Measurements from ENCODE around the gene CPXM2.

GRCh38 chr10:123798856-123799255 lies 92.8 kb downstream of the CPXM2 start:
- no peak for TF ChIP-seq SMARCA5 (IDR thresholded peaks at IDR 0.05)
- TF ChIP-seq LARP7 (IDR thresholded peaks at IDR 0.05): no peak
- no peak for TF ChIP-seq JUND (IDR thresholded peaks at IDR 0.05; ENCODE audit: low read depth, low read length)
- no peak for TF ChIP-seq REST (IDR thresholded peaks at IDR 0.05; ENCODE audit: low read depth, low read length)
- no peak for TF ChIP-seq GABPA (IDR thresholded peaks at IDR 0.05; ENCODE audit: low read depth)
- no peak for TF ChIP-seq POLR2A (IDR thresholded peaks at IDR 0.05; ENCODE audit: low read depth, low read length)
- no peak for TF ChIP-seq TCF12 (IDR thresholded peaks at IDR 0.05; ENCODE audit: low read depth, low read length)
- TF ChIP-seq, protein P1, sequence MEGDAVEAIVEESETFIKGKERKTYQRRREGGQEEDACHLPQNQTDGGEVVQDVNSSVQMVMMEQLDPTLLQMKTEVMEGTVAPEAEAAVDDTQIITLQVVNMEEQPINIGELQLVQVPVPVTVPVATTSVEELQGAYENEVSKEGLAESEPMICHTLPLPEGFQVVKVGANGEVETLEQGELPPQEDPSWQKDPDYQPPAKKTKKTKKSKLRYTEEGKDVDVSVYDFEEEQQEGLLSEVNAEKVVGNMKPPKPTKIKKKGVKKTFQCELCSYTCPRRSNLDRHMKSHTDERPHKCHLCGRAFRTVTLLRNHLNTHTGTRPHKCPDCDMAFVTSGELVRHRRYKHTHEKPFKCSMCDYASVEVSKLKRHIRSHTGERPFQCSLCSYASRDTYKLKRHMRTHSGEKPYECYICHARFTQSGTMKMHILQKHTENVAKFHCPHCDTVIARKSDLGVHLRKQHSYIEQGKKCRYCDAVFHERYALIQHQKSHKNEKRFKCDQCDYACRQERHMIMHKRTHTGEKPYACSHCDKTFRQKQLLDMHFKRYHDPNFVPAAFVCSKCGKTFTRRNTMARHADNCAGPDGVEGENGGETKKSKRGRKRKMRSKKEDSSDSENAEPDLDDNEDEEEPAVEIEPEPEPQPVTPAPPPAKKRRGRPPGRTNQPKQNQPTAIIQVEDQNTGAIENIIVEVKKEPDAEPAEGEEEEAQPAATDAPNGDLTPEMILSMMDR (IDR thresholded peaks at IDR 0.05 in 2 of 3, conservative IDR thresholded peaks at IDR 0.05 in 1 of 3; ENCODE audit: control insufficient read depth in 2 of 3, extremely low read depth in 1 of 3, insufficient read depth in 1 of 3, low read depth in 3 of 3, low read length in 3 of 3): no peak
- TF ChIP-seq HDGF (IDR thresholded peaks at IDR 0.05): no peak
- no peak for TF ChIP-seq EP300 (IDR thresholded peaks at IDR 0.05; ENCODE audit: borderline replicate concordance in 1 of 2, control insufficient read depth in 1 of 2, low read depth in 2 of 2, low read length in 2 of 2)
- TF ChIP-seq, protein P2, sequence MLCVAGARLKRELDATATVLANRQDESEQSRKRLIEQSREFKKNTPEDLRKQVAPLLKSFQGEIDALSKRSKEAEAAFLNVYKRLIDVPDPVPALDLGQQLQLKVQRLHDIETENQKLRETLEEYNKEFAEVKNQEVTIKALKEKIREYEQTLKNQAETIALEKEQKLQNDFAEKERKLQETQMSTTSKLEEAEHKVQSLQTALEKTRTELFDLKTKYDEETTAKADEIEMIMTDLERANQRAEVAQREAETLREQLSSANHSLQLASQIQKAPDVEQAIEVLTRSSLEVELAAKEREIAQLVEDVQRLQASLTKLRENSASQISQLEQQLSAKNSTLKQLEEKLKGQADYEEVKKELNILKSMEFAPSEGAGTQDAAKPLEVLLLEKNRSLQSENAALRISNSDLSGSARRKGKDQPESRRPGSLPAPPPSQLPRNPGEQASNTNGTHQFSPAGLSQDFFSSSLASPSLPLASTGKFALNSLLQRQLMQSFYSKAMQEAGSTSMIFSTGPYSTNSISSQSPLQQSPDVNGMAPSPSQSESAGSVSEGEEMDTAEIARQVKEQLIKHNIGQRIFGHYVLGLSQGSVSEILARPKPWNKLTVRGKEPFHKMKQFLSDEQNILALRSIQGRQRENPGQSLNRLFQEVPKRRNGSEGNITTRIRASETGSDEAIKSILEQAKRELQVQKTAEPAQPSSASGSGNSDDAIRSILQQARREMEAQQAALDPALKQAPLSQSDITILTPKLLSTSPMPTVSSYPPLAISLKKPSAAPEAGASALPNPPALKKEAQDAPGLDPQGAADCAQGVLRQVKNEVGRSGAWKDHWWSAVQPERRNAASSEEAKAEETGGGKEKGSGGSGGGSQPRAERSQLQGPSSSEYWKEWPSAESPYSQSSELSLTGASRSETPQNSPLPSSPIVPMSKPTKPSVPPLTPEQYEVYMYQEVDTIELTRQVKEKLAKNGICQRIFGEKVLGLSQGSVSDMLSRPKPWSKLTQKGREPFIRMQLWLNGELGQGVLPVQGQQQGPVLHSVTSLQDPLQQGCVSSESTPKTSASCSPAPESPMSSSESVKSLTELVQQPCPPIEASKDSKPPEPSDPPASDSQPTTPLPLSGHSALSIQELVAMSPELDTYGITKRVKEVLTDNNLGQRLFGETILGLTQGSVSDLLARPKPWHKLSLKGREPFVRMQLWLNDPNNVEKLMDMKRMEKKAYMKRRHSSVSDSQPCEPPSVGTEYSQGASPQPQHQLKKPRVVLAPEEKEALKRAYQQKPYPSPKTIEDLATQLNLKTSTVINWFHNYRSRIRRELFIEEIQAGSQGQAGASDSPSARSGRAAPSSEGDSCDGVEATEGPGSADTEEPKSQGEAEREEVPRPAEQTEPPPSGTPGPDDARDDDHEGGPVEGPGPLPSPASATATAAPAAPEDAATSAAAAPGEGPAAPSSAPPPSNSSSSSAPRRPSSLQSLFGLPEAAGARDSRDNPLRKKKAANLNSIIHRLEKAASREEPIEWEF (IDR thresholded peaks at IDR 0.05; ENCODE audit: insufficient replicate concordance, low read depth, low read length): no peak
